Transverse colon (tissue), 4 donors: ENCODE data around the gene FRS3. TPM values are rescaled to one million over a fixed set of nuclear protein-coding genes. Genes with fewer than 3 reads are reported as not detected.
"Not testable (repeated sequence)": the region's sequence is repeated elsewhere in the genome, so short reads cannot be mapped to it uniquely, and the experiment has no call there.

Experiments used
- DNase-seq: peaks from one replicate; pipeline ENCODE4 v3.0.0-alpha.2; 2019
- H3K27ac ChIP-seq, 4 donors: fragments of 200-600 bp; sonication (generic); 2 replicates each; pipeline ENCODE4 v1.5.1; 2016 to 2018; ENCODE audit warnings: inconsistent platforms in 4 of 4
- H3K27me3 ChIP-seq: fragments of 200-600 bp; sonication (generic); 2 replicates; pipeline ENCODE4 v1.5.1; 2017; ENCODE audit warnings: inconsistent platforms
- H3K36me3 ChIP-seq, 4 donors: fragments of 200-600 bp; sonication (generic); 2 replicates each; pipeline ENCODE4 v1.5.1; 2017 to 2019; ENCODE audit warnings: inconsistent platforms in 4 of 4
- H3K4me1 ChIP-seq, 4 donors: fragments of 200-600 bp; sonication (generic); 2 replicates each; pipeline ENCODE4 v1.5.1; 2017 to 2020; ENCODE audit warnings: inconsistent platforms in 4 of 4
- H3K4me3 ChIP-seq, 4 donors: fragments of 200-600 bp; sonication (generic); 1 replicate in 1 of 4; 2 replicates in 3 of 4; pipeline versions ENCODE4 v1.5.1 to v1.6.1; 2017 to 2019; ENCODE audit warnings: inconsistent platforms in 4 of 4
- H3K9me3 ChIP-seq, 2 donors: fragments of 200-600 bp; sonication (generic); 2 replicates each; pipeline ENCODE4 v1.5.1; 2017 to 2019; ENCODE audit warnings: inconsistent platforms in 2 of 2
- CTCF ChIP-seq, 5 experiments: fragments of 200-600 bp in 3 of 5; fragments of 450-650 bp in 2 of 5; sonication (generic) in 3 of 5; IDR thresholded peaks; 1 replicate in 2 of 5; 2 replicates in 3 of 5; pipeline ENCODE4 v1.5.1; 2016 to 2017; ENCODE audit warnings: antibody characterized with exemption in 5 of 5, inconsistent platforms in 3 of 5, mild to moderate bottlenecking in 2 of 5, moderate library complexity in 1 of 5
- EP300 ChIP-seq: sonication (generic); formaldehyde crosslinking; IDR thresholded peaks from one replicate; pipeline ENCODE4 v1.6.1; 2017; ENCODE audit warnings: antibody characterized with exemption, low read depth
- POLR2A ChIP-seq: fragments of 450-650 bp; IDR thresholded peaks from one replicate; pipeline ENCODE4 v1.6.1; 2016; ENCODE audit warnings: antibody characterized with exemption, mild to moderate bottlenecking, moderate library complexity
- POLR2AphosphoS5 ChIP-seq, 3 donors: sonication (generic); formaldehyde crosslinking; IDR thresholded peaks; one replicate each; pipeline ENCODE4 v1.6.1; 2016; ENCODE audit warnings: antibody characterized with exemption in 3 of 3
- WGBS, 2 donors: methylation state at CpG; one replicate each; pipeline ENCODE4 v1.1.5; 2018; ENCODE audit warnings: low coverage in 1 of 2; 5-methylcytosine and 5-hydroxymethylcytosine counted together
- in situ Hi-C, 4 donors: fragments of 200-750 bp; cut with MboI; loops; one replicate each; pipeline versions ENCODE4 v1.15.0 to v1.15.1; 2017; ENCODE audit warnings: low sequenced_read_pairs in 3 of 4, low pct_ligation_motif_present in 1 of 4, low pct_unique_long_range_greater_than_20kb in 1 of 4
- intact Hi-C: fragments of 100-400 bp; cut with DNase I; formaldehyde crosslinking; loops from one replicate; pipeline ENCODE4 v1.15.1; 2023; ENCODE audit warnings: low total_unique reads
- total RNA-seq, 4 donors: library from RNA; depleted of rRNA; stranded (reverse); fragments of >200 nt; gene quantifications; one replicate each; pipeline ENCODE4 v1.1.0, GENCODE V29; 2016

FRS3 gene
- total RNA-seq, 4 donors from 2014 or later = 2.8 to 4.5 (median 3.2) TPM

- H3K27ac ChIP-seq = no peak overlapping the region
- DNase-seq = no peak
- WGBS, 2 donors = 75 to 76% methylated on average over 4 of the region's 4 CpGs
- TF ChIP-seq EP300 (no peak), POLR2AphosphoS5 (IDR thresholded peaks at IDR 0.05) (no peak), CTCF (IDR thresholded peaks at IDR 0.05) (no peak), POLR2A (no peak)
- in situ Hi-C loops (no loop called here), intact Hi-C loops (no loop called here)
- H3K4me3 ChIP-seq = no peak overlapping the region
- no peaks in the 10 kb centered on the region for H3K9me3 ChIP-seq
- H3K36me3 ChIP-seq = no peaks in the 10 kb centered on the region
- H3K4me1 ChIP-seq = no peaks in the 10 kb centered on the region
- no peaks in the 10 kb centered on the region for H3K27me3 ChIP-seq
These were observed 34.9 kb upstream of the FRS3 start for GRCh38 chr6:41814629-41815028.

GRCh38 chr6:41813956-41814355, 34.3 kb upstream of the FRS3 start:
- 87 to 93% methylated on average over 2 of the region's 2 CpGs for WGBS, 2 donors
- intact Hi-C loops (no loop called here), in situ Hi-C loops (no loop called here)
- Histone ChIP-seq H3K9me3 (no peaks in the 10 kb centered on the region), H3K4me3 (no peak overlapping the region), H3K27ac (no peak overlapping the region), H3K36me3 (no peaks in the 10 kb centered on the region), H3K27me3 (no peaks in the 10 kb centered on the region), H3K4me1 (no peaks in the 10 kb centered on the region)
- no peak for TF ChIP-seq POLR2A
- TF ChIP-seq EP300 = no peak
- no peak for DNase-seq

GRCh38 chr6:41813469-41813868, 33.8 kb upstream of the FRS3 start:
- Histone ChIP-seq H3K4me3 (no peak overlapping the region), H3K4me1 (no peaks in the 10 kb centered on the region), H3K36me3 (no peaks in the 10 kb centered on the region), H3K27me3 (no peaks in the 10 kb centered on the region), H3K27ac (no peak overlapping the region), H3K9me3 (no peaks in the 10 kb centered on the region)
- no peak for DNase-seq
- TF ChIP-seq POLR2A (no peak), EP300 (no peak), CTCF (IDR thresholded peaks at IDR 0.05) (no peak), POLR2AphosphoS5 (IDR thresholded peaks at IDR 0.05) (no peak)
- WGBS, 2 donors = 93% methylated on average over 2 of the region's 2 CpGs
- in situ Hi-C loops (no loop called here), intact Hi-C loops (no loop called here)

- H3K27me3 ChIP-seq, H3K9me3 ChIP-seq, H3K4me3 ChIP-seq, H3K36me3 ChIP-seq, intact Hi-C loops, in situ Hi-C loops, DNase-seq, H3K27ac ChIP-seq, H3K4me1 ChIP-seq: not testable (repeated sequence)
- WGBS, 2 donors = 96 to 100% methylated on average over 6 to 13 of the region's 13 CpGs
These were observed 32.2 kb upstream of the FRS3 start for GRCh38 chr6:41811946-41812345.

- 83 to 93% methylated on average over 3 of the region's 3 CpGs for WGBS, 2 donors
- H3K27me3 ChIP-seq = no peaks in the 10 kb centered on the region
- H3K27ac ChIP-seq = no peak overlapping the region
- no peak for DNase-seq
- no peaks in the 10 kb centered on the region for H3K4me1 ChIP-seq
- H3K36me3 ChIP-seq = no peaks in the 10 kb centered on the region
- in situ Hi-C loops = no loop called here
- no peak overlapping the region for H3K4me3 ChIP-seq
- intact Hi-C loops = no loop called here
- no peaks in the 10 kb centered on the region for H3K9me3 ChIP-seq
- TF ChIP-seq POLR2AphosphoS5 (IDR thresholded peaks at IDR 0.05) (no peak), POLR2A (no peak), CTCF (IDR thresholded peaks at IDR 0.05) (no peak), EP300 (no peak)
These were observed 31.4 kb upstream of the FRS3 start for GRCh38 chr6:41811095-41811494.
